Fibroblast of the aortic adventitia (primary cell): Measurements from ENCODE around the gene HOXD9. TPM values are rescaled to one million over a fixed set of nuclear protein-coding genes. Genes with fewer than 3 reads are reported as not detected.

Source experiments
- DNase-seq: peaks from one replicate; pipeline ENCODE4 v3.0.0-alpha.2; 2010; ENCODE audit warnings: low read depth
- H3K4me3 ChIP-seq: 2 replicates; pipeline ENCODE4 v1.5.1; 2011; ENCODE audit warnings: low read depth, mild to moderate bottlenecking, control low read depth, low read length, moderate library complexity
- total RNA-seq: library from RNA; depleted of rRNA; stranded (reverse); fragments of >200 nt; gene quantifications from 2 replicates; pipeline ENCODE4 v1.2.3, GENCODE V29; 2012; ENCODE audit warnings: low replicate concordance
- TF ChIP-seq, protein P1 (sequence below): IDR thresholded peaks from 2 replicates; pipeline ENCODE4 v1.5.1; 2011; ENCODE audit warnings: mild to moderate bottlenecking, low read length, control low read depth, inconsistent platforms; ENCODE audit not compliant: insufficient read depth

Gene HOXD9
- total RNA-seq, 1 donor: not detected

DNA sequence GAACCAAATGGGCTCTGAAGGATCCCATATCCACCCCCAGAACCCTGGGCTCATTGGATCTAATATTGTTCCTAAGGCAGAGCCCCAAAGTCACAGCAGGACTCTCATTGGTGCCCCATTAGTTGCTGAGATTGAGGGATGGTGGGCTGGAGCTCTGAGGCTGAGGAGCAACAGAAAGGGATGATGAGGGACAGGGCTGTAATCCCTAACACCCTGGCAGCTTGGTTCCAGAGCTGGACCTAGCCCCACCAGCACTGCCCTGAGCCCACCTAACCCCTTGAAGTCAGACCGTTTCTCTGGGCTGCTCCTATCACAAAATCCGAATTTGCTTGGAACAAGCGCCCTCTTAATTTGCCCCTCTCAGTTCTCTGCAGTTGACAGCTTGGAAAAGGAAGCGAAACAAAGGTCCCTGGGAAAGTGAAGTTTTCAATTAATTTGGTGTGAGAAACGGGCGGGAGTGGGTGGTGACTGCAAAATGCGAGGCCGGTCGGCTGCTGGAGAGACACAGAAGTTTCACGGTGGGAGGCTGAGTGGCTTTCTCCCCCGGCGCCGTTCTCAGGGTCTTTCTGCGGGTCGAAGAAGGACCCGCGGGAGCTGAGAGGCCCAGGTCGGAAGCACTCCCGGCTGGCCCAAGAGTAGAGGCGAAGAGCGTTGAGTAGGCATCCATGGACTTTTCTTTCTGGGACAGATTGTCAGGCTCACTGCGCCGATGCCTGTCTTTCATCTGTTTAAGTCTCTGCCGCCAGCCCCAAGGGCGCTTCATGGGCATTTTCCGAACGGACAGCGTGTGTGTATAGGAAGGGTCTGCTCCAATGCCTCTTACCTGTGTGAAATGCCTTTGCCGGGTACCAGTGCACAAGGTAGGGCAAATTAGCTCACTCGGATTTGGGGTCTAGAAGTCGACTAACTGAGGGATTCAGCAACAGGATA lies 30.9 kb upstream of the HOXD9 start:
- no peak for DNase-seq
- TF ChIP-seq, protein P1, sequence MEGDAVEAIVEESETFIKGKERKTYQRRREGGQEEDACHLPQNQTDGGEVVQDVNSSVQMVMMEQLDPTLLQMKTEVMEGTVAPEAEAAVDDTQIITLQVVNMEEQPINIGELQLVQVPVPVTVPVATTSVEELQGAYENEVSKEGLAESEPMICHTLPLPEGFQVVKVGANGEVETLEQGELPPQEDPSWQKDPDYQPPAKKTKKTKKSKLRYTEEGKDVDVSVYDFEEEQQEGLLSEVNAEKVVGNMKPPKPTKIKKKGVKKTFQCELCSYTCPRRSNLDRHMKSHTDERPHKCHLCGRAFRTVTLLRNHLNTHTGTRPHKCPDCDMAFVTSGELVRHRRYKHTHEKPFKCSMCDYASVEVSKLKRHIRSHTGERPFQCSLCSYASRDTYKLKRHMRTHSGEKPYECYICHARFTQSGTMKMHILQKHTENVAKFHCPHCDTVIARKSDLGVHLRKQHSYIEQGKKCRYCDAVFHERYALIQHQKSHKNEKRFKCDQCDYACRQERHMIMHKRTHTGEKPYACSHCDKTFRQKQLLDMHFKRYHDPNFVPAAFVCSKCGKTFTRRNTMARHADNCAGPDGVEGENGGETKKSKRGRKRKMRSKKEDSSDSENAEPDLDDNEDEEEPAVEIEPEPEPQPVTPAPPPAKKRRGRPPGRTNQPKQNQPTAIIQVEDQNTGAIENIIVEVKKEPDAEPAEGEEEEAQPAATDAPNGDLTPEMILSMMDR: no peak
- no peak overlapping the region for H3K4me3 ChIP-seq

GRCh38 chr2:176092270-176093144 lies 30.0 kb upstream of the HOXD9 start, which contains the start of gene HOXD13:
Gene HOXD13, plus strand, starts transcription at chr2:176092721. Its CDS starts 170 bp downstream, at chr2:176092891.
- no peak for DNase-seq
- H3K4me3 ChIP-seq: no peak within 1 kb of the TSS
- TF ChIP-seq, protein P1: no peak

DNA sequence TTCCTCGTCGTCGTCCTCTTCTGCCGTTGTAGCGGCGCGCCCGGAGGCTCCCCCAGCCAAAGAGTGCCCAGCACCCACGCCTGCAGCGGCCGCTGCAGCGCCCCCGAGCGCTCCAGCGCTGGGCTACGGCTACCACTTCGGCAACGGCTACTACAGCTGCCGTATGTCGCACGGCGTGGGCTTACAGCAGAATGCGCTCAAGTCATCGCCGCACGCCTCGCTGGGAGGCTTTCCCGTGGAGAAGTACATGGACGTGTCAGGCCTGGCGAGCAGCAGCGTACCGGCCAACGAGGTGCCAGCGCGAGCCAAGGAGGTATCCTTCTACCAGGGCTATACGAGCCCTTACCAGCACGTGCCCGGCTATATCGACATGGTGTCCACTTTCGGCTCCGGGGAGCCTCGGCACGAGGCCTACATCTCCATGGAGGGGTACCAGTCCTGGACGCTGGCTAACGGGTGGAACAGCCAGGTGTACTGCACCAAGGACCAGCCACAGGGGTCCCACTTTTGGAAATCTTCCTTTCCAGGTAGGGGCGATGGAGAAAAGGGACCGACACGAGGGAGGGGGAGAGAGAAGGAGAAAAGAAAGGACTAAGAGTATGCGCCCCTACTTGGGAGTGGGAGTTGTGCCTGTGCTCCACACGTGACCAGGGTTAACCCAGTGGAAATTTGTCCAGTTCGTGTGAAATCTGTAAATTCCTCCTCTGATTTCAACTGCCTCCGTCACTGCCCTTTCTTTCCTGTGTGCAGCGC lies 29.2 kb upstream of the HOXD9 start:
- TF ChIP-seq, protein P1: no peak
- DNase-seq: no peak
- H3K4me3 ChIP-seq: no peak overlapping the region

- no peak for DNase-seq
- TF ChIP-seq, protein P1: no peak
- H3K4me3 ChIP-seq: no peak overlapping the region
Observed at GRCh38 chr2:176093898-176094249, 28.6 kb upstream of the HOXD9 start.

DNA sequence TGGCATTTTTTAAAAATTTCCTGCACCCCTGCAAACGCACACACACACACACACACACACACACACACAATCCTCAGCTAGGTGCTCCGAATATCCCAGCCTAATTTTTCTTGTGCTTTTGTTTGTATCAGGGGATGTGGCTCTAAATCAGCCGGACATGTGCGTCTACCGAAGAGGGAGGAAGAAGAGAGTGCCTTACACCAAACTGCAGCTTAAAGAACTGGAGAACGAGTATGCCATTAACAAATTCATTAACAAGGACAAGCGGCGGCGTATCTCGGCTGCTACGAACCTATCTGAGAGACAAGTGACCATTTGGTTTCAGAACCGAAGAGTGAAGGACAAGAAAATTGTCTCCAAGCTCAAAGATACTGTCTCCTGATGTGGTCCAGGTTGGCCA lies 28.2 kb upstream of the HOXD9 start:
- no peak overlapping the region for H3K4me3 ChIP-seq
- TF ChIP-seq, protein P1: no peak
- DNase-seq: no peak

- DNase-seq: no peak
- TF ChIP-seq, protein P1: no peak
- no peak overlapping the region for H3K4me3 ChIP-seq
Observed at GRCh38 chr2:176095421-176095820, 27.1 kb upstream of the HOXD9 start.
